ENCODE measurements around the gene MALL.
"Not testable (repeated sequence)": the region's sequence is repeated elsewhere in the genome, so short reads cannot be mapped to it uniquely, and the experiment has no call there.

Gene MALL

DNA sequence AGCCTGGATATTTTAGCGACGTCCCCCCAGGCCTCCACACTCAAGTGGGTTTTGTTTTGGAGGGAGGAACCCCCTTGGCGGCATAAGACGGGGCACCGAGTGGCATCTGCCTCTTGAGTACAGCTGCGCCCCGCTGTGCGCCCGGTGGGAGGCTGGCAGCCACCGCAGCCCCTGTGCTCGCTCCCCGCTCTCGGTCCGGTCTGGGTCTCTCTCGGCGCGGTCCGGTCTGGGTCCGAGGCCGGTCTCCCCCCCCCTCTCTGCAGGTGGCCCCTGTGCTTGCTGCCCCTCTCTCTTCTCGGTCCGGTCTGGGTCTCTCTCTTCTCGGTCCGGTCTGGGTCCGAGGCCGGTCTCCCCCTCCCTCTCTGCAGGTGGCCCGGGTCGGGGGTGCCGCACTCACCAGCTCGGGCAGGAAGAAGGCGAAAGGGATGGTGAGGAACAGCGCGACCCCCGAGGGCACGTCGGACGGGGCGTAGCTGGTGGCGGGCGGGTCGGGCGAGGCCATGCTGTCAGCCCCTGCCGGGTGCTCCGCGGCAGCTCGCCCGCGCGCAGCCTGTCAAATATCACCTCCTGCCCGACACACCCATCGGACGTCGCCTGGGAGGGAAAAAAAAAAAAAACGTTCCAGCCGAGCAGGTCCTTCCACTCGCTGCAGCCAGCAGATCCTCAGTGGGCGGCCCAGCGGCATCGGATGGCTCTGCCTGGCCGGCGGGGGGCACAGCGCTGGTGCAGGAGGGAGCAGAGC is at the start of gene MALL:
Gene MALL (minus strand): TSS at position 532 of the 742 bp plus-strand sequence. CDS start 30 bp downstream, at position 502.
- DNase-seq = no peak

DNA sequence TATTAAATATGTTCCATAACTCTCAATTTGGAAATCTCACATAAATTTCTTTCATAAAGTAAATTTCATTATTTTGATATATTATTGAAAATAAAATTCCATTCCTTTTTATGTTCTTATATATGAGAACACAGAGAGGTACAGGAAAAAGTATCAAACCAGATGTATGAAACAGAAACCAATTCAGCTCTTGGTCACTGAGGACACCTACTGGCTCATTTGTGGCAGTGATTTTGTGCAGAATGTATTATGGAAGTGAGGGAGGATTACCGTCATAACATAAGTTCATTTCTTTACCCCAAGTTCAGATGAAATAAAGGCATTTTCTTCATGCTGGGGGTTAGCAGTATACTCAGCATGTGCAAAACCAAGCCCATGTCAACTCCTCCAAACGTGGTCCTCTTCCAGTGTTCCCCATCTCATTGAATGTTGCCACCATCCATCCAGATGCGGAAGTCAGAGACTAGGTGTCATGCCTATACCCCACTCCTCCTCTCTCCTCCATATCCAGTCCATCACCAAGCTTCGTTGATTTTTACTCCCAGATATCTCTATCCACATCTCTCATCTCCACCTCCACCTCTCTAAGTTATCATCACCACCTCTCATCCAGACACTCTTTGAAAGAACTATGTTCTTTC is 41.7 kb upstream of the MALL start:
- DNase-seq = no peak

DNA sequence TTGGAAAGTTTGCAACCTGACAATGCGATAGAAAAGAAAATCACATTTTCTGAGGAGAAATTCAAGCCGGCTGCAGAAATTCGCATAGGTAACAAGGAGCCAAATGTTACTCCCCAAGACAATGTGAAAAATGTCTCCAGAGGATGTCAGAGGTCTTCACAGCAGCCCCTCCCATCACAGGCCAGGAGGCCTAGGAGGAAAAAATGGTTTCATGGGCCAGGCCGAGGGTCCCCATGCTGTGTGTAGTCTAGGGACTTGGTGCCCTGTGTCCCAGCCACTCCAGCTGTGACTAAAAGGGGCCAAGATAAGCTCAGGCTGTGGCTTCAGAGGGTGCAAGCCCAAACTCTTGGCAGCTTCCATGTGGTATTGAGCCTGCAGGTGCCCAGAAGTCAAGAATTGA is 39.2 kb upstream of the MALL start:
- DNase-seq = not testable (repeated sequence)

DNA sequence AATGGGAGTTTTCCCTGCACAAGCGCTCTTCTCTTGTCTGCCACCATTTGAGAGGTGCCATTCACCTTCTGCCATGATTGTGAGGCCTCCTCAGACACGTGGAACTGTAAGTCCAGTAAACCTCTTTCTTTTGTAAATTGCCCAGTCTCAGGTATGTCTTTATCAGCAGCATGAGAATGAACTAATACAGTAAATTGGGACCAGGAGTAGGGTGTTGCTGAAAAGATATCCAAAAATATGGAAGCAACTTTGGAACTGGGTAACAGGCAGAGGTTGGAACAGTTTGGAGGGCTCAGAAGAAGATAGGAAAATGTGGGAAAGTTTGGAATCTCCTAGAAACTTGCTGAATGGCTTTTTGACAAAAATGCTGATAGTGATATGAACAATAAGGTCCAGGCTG is 38.6 kb upstream of the MALL start:
- not testable (repeated sequence) for DNase-seq

DNA sequence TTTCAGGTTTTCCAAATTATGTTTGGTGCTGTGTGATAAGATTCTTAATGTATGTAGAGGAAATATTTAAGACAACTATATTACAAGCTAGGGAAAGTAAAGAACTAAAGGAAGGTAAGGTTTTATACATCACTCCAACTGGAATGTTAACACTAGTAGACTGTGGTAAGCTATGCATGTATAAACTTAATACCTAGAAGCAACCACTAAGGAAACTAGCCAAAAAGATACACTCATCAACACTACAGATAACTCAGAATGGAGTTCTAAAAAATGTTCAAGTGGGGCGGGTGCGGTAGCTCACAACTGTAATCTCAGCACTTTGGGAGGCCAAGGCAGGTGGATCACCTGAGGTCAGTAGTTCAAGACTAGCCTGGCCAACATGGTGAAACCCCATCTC is 37.8 kb upstream of the MALL start:
- DNase-seq = no peak

DNA sequence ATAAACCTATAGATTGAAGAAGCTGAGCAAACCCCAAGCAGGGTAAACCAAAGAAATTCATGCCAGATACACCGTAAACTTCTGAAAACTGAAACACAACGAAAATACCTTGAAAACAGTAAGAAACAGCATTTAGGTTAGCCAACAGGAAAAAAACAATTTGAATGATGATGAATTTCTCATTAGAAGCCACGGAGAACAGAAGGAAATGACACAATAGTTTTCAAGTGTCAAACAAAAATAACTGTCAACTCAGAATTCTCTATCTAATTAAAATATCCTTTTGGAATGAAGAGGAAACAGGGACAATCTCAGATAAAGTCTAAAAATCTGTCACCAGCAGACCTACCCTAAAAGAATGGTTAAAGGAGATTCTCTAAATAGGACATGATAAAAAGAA is 37.3 kb upstream of the MALL start:
- no peak for DNase-seq

DNA sequence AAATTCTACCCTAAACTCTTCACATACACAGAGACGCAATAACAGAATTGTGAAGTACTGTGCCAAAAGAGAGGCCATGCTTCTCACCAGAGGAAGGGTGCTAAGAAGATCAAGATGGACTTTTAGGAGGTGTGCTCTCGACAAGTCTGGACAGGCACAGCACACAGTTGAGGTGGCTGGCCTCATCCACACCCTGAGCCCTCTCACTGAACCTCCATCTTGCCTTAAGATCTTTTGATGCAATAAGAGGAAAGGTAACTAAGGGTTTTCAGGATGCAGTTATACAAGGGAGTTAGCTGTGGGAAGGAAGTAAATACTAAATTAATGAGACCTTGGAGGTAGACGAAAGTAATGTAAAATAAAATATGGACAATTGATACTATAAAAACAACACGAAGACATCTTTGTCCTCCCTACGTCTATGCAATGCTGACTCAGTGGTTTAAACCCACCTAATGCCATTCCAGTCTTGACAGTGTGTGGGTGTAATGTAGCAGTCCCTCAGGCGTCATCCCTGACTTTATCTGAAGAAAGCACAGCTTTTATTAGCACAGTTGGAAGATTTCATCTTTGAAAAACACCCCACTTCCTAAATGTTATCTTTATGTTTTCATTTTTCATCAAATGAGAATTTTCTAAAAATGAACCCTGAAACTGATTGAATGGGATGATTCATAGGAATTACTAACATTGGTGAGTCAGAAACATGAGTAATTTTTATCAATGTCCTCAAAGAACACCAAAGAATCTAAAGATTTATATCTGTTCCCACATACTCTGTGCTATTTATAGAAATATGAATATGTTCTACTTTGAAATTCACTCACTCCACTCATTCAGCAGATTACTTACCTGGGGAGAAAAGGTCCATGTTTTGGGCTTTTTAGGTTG is 34.0 kb upstream of the MALL start:
- no peak for DNase-seq

DNA sequence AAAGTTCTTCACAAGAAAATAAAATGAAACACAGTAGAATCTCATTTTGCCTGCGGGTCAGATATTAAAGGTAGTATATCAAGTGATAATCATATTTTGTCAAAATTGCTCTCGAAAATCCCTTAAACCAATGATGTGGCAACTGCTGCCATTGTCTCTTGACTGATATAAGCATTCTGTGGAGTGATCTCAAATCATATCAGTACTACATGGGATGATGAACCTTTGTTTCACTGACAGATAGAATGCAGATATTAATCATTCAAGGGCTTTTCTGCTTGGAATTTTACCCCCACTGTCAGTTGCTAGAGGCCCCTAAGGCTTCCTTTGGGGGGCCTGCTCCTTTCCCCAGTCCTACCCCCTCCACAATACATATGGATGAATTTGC is 31.3 kb upstream of the MALL start:
- no peak for DNase-seq

DNA sequence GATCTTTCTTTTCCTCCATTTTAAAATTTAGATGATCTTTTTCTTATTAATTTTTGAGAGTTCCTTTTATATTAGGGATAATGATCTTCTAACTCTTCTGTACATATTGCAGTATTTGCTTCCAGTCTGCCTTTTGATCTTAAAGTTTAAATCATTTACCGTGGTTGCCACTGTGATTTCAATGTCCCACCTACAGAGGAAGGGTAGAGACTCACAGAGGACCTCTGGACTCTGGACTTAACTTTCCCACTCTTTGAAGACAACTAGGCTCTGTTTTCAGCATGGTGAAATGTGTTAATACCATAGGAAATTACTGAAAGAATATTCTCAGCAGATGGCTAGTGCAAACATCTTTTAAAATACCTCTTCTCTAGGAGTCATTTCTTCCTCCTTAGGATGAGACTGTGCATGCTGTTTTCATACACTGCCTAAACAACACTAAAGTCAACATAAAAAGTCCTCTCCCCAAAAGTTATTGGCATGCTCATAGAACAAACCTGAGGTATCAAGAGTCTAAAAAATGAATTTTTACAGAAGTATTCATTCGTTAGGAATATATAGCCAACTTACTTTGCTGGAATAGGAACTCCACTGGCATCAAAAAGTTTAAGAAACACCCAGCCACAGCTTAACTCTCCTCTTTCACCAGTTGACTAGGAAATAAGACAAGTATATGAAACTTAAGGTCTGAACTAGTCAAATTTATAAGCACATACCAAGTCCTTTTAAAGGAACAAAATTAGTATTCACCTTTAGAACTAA is 30.7 kb upstream of the MALL start:
- DNase-seq = no peak

DNA sequence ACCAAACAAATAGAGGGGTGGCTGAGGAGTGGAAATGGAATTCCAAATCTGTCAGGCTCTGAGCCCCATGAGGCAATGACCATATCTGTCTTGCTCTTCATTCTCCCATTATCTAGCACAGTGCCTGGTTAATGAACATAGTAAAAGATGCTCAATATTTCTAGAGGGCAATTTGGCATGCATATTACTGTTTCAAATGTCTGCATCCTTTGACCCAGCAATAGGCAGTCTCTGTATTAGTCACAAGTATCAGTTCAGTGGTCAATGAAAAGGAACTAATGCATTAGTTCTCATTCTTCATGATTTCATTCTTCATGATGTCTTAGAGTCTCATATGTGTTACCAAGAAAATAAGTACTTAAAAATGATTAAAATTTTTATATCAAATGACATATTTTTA is 28.4 kb upstream of the MALL start:
- DNase-seq = no peak

DNA sequence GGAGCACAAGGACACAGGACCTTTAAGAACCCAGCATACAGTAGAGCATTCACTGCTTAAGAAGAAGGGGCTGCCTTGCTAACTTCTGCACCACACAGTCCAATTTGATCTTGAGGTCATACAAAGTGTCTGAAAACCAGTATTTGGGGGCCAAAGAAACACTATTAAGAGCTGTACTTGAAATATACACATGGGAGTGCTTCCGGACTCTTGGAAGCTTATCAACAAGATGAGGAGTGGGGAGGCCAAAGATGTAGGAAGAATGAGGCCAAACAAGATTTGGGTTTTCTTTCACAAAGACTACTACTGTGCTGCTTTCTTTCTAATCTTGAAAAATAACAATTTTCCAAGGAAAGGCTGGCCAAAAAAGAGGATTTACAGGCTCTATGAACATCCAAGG is 24.8 kb upstream of the MALL start:
- no peak for DNase-seq

DNA sequence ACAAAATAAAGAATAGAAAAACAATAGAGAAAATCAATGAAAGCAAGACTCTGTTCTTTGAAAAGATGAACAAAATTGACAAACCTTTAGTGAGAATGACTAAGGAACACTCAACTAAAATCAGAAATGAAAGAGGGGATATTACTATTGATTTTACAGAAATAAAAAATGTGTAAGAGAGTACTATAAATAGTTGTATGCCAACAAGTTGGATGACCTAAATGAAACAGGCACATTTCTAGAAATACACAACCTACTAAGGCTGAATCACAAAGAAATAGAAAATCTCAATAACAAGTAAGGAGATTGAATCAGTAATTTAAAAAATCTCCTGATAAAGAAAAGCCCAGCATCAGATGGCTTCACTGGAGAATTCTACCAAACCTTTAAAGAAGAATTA is 18.4 kb upstream of the MALL start:
- no peak for DNase-seq

DNA sequence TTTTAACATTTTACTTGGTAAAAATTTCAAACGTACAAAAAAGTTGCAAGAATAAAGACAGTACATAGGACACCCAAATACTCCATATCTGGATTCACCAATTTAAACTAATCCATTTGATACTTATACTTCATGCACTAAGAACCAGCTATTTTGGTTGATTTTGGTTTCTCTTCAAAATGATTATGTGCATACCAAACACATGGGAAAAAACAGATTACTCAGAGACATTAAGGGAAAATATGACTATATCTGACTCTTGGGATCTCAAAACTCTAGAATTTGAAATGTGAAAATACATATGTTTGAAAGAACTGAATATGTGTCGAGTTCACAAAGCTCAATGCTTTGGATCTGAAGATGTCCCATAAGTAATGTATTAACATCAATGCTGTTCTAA is 15.5 kb upstream of the MALL start:
- no peak for DNase-seq

DNA sequence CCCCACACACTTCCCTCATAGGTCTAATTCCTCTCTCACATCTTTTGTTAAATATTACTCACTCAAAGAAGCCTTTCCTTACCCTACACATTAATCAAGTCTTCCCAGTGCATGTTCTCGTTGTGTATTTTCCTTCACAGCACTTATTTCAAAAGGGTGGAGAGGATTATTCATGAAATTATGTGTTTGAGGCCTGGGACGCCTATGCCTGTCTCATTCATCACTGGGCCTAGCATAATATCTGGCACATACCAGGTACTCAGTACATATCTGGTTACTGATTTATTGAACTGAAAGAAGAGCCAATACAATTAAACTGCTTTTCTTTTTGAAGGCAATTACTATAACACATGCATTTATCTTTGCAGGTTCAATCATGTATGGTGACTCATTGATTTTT is 15.1 kb upstream of the MALL start:
- DNase-seq = no peak

DNA sequence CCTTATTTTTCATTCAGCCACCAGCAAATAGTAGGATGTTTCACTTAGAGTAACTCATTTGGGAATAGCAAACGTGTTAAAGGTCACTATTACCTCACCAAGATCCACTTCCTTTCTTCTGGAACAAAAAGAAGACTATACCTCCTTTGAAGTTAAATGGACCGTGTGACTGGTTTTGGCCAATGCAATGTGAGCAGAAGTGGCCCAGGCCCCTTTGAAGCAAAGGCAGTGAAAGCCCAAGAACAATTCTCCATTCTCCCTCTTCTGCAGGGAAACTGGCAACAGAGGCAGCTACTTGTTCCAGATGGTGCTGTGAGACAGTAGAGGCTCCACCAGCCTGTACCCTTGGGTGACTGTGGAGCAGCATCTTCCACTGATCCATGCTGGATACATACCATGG is 11.3 kb upstream of the MALL start:
- no peak for DNase-seq

DNA sequence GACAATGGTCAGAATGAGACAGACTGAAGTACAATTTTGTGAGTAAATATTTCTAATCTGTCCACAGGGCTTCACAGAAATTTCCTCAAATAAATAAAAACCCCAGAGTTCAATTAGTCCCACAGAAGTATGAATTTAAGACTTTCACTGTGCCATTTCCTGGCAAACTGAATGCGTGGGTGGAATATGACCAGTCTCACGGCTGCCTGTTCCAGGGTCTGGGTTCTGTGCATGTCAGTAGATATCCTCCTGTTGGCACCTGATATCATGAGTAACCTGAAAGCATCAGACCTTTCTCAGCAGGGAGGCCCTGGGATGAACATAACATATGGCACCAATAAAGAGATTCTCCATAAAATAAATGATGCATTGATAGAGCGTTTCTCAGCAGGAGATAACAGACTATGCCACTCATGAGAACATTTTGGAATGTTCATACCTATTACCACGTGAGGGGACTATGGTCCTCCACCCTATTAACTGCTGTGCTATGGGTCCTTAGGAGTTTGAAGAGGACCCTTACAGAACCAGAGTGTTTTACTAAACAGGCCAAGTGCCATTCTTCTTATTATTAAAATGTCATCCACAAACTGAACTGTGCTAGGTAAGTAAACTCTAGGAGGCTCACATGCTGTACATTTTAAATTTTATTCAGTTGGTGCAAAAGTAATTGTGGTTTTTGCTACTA is 10.6 kb upstream of the MALL start:
- DNase-seq = no peak

DNA sequence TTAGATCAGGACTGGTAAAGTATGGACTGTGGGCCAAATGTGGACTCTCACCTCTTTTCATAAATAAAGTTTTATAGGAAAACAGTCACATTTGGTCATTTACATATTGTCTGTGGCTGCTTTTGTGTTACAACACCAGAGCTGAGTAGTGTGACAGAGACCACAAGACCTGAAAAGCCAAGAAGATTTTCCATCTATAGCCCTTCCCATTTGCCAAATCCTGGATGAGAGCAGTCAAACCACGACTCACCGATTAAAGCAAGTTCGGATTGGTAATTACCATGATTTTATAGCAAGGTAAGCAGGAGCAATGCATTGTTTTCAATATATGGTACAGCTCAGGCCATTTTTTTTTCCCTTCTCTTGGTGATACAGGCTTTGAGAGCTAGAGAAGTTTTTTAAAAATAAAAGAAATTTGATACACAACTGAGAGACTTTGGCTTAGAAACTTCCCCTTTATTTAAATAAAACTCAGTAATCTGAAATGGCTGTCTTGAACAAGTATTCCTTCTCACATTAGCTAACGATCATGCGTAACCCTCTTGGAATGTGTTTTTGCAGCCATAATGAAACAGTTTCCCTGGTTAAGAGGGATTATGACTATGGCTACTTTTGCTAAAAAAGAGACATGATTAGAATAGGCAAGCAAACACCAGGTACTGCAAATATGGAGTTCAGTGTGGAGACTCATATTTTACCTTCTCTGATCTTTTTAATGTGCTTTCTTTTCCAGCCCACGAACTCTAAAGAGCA is 9.5 kb upstream of the MALL start:
- no peak for DNase-seq

DNA sequence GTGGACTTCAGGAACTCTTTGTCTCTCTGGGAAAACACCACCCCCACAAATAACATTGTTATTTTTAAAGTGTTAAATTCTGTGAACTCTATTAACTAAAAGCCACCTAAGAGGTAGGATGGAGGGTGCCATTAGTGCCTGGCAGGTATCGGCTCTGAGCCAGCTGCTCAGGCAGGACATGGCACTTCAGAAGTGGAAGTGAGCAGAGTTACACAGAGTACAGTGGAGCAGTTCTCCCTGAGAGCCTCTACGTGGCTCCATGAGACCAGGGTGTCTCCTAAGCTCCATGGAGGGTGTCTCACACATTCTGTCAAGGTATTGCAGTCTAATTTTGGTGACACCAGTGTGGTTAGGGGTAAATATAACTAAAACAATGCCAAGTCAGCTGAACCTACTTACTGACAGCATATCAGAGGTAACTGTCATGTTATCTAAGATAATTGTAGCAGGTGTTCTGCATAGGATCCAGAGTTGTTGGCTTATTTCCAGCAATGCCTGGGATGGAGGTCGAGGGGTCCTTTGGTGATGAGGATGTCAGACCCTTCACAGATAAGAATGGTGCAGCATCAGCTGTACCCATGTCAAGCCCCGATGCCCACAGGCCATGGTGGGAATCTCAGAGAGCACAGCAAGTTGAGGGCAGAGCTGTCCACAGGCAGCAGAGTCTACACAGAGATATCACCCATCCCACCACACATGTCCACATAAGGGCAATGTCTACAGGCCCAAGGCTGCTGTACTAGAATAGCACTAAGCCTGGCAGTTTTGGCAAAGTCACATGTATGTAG is 8.6 kb upstream of the MALL start:
- no peak for DNase-seq

DNA sequence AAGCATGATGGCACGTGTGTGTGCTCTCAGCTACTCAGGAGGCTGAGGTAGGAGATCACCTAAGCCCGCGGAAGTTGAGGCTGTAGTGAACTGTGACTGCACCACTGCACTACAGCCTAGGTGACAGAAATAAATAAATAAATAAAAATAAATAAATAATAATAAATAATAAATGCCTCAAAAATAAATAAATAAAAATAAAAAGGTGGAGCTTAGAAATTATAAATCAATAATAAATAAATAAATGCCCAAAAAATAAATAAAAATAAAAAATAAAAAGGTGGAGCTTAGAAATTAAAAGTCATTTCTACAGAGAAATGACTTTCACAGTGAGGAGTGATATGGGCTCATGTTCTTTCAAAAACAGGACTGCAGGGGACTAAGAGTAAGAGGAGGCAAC is 6.0 kb upstream of the MALL start:
- no peak for DNase-seq

DNA sequence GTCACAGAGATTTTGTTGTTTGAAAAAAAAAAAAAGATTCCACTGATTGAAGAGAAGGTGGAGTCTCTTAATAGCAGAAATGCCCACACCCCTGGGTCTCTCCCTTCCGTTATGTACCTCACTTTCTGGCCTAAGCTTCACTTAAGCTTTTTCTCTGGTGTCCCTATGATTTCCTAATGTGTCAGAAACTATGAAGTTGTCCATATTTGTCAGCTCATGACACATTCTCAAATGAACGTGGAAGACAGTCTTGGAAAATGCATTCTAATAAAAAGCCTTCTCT is 5.4 kb upstream of the MALL start:
- DNase-seq = no peak
